Thymus (tissue), 11 donors: ENCODE data around the gene APOBEC3B. TPM values are rescaled to one million over a fixed set of nuclear protein-coding genes. Genes with fewer than 3 reads are reported as not detected.
"Not testable (repeated sequence)": the region's sequence is repeated elsewhere in the genome, so short reads cannot be mapped to it uniquely, and the experiment has no call there.

Experiments used
- DNase-seq, 9 donors: peaks; one replicate each; pipeline ENCODE4 v3.0.0-alpha.2; 2013; ENCODE audit warnings: low spot score in 9 of 9, low read depth in 6 of 9, missing footprints in 1 of 9
- H3K27ac ChIP-seq, 2 donors: one replicate each; pipeline ENCODE4 v1.5.1; 2013; ENCODE audit warnings: control low read depth in 1 of 2, low read depth in 1 of 2, low read length in 1 of 2, mild to moderate bottlenecking in 1 of 2, moderate library complexity in 1 of 2
- H3K27me3 ChIP-seq, 2 donors: one replicate each; pipeline ENCODE4 v1.5.1; 2013; ENCODE audit warnings: low read length in 1 of 2; ENCODE audit not compliant: control insufficient read depth in 2 of 2, insufficient read depth in 1 of 2
- H3K36me3 ChIP-seq, 2 donors: one replicate each; pipeline ENCODE4 v1.5.1; 2013; ENCODE audit warnings: low read length in 1 of 2, mild to moderate bottlenecking in 1 of 2, moderate library complexity in 1 of 2; ENCODE audit not compliant: control insufficient read depth in 2 of 2, insufficient read depth in 2 of 2
- H3K4me1 ChIP-seq, 2 donors: one replicate each; pipeline ENCODE4 v1.5.1; 2013; ENCODE audit warnings: low read length in 2 of 2; ENCODE audit not compliant: control insufficient read depth in 2 of 2, insufficient read depth in 2 of 2
- H3K4me3 ChIP-seq, 2 donors: one replicate each; pipeline ENCODE4 v1.5.1; 2013; ENCODE audit warnings: low read length in 2 of 2, control low read depth in 1 of 2, mild to moderate bottlenecking in 1 of 2
- H3K9me3 ChIP-seq, 2 donors: one replicate each; pipeline ENCODE4 v1.5.1; 2013; ENCODE audit warnings: low read length in 1 of 2, mild to moderate bottlenecking in 1 of 2; ENCODE audit not compliant: control insufficient read depth in 2 of 2, insufficient read depth in 1 of 2
- WGBS: extraction: QIAGEN DNeasy Blood & Tissue Kit; methylation state at CpG from one replicate; pipeline ENCODE4 v1.1.7; 2013; 5-methylcytosine and 5-hydroxymethylcytosine counted together
- polyA plus RNA-seq: library from polyadenylated mRNA; stranded (reverse); fragments of 200-250 nt; gene quantifications from one replicate; pipeline ENCODE4 v1.2.3, GENCODE V29; 2013
- total RNA-seq: library from RNA; stranded (reverse); fragments of 120-200 nt; gene quantifications from one replicate; pipeline ENCODE4 v1.2.4, GENCODE V29; 2013
- donor health status: healthy.

The APOBEC3B gene
- total and polyA plus RNA-seq, 2 donors, result 6.8 to 9.2 TPM

DNA sequence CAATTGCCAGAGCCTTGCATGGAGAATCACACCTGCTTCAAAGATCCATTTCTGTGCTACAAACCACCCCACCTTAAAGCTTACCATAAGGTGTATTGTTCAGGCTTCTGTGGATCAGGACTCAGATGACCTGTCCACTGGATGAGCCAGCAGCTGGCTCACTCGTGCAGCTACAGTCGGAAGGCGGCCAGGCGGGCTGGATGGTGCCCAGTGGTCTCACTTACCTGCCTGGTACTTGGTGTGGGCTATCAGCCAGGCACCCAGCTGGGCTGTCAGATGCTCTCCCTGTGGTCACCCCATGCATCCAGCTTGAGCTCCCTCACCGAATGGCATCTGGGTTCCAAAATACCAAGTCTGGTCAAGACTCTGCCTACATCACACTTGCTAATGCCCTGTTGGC, 10.9 kb upstream of the APOBEC3B start:
- H3K4me3 ChIP-seq, result no peak overlapping the region
- H3K27me3 ChIP-seq, result peaks cover 0 to 9% of the 10 kb centered on the region in 2 donors
- no peak for DNase-seq
- no peaks in the 10 kb centered on the region for H3K9me3 ChIP-seq
- H3K4me1 ChIP-seq, result no peaks in the 10 kb centered on the region
- WGBS, result 91% methylated on average over 5 of the region's 5 CpGs
- H3K36me3 ChIP-seq, result no peaks in the 10 kb centered on the region
- H3K27ac ChIP-seq, result no peak overlapping the region

DNA sequence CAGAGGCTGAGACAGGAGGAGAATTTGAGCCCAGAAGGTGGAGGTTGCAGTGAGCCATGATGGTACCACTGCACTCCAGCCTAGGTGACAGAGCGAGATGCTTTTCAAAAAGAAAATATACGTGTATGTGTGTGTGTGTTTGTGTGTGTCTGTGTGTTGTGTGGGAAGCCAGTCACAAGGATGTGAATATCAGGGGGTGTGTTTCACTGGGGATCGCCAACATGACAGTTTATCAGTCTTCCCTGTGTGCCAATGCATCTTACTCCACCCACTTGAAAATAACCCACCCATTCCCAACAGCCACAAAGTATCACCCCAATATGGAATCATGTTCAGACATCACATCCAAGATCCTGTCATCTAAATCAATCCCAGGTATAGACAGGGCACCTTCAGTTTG, 10.4 kb upstream of the APOBEC3B start:
- no peaks in the 10 kb centered on the region for H3K36me3 ChIP-seq
- H3K4me1 ChIP-seq, result no peaks in the 10 kb centered on the region
- peaks cover 0 to 9% of the 10 kb centered on the region in 2 donors for H3K27me3 ChIP-seq
- 98% methylated on average over 3 of the region's 3 CpGs for WGBS
- H3K9me3 ChIP-seq, result no peaks in the 10 kb centered on the region
- H3K4me3 ChIP-seq, result no peak overlapping the region
- no peak for DNase-seq
- no peak overlapping the region for H3K27ac ChIP-seq

DNA sequence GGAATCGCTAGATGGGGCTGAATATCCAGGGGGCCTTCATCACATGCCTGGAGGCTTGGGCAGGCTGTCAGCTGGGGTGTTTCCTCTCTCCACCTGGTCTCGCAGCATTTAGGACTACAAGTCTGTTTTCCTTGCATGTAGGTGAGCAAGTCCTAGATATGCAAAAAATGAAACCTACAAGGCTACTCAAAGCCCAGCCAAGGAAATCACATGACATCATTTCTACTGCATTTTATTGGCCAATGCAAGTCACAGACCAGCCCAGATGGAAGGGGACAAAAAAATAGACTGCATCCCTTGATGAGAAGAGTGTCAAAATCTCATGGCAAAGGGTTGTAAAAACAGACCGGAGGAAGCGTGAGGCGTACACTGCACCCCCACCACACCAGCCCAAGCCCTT, 9.6 kb upstream of the APOBEC3B start:
- Histone ChIP-seq H3K9me3 (peaks cover 0 to 1% of the 10 kb centered on the region in 2 donors), H3K27me3 (peaks cover 0 to 9% of the 10 kb centered on the region in 2 donors), H3K4me3 (no peak overlapping the region), H3K36me3 (no peaks in the 10 kb centered on the region), H3K27ac (no peak overlapping the region), H3K4me1 (no peaks in the 10 kb centered on the region)
- WGBS, result 91% methylated on average over 5 of the region's 5 CpGs
- no peak for DNase-seq

DNA sequence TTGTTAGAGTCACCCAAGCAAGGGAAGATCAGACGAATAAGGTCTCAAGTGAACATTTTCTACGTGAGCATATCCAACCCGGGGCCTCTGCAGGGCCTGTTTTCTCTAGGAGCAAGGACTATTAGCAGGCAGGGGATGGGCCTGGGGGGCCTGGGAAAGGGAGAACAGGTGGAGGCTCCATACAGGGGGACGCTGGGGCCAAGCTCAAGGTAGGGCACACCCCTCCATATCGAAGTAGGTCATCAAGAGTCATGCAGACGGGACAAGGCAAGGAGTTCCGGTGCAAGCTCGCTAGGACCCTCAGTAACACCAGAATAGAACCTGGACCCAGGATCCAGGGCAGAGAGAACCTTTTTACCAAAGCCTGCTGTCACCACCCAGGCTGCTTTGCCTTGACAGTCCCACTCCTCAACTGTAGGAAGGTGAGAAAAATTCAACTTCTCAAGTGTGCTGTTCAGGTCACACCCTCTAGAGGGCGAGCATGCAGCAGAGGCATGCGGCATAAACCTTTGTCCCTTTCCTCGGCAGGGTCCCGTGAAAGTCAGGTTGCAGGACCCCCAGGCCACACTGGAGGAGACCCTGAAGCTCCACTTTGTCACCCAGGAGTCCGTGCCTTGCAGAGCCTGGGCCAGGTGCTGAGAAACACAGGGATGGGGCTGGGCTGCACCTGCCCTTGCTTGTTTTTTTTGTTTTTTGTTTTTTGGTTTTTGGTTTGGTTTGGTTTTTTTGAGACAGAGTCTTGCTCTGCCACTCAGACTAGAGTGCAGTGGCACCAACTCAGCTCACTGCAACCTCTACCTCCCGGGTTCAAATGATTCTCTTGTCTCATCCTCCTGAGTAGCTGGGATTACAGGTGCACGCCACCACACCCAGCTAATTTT, 8.6 kb upstream of the APOBEC3B start:
- Histone ChIP-seq H3K36me3 (no peaks in the 10 kb centered on the region), H3K27me3 (peaks cover 0 to 9% of the 10 kb centered on the region in 2 donors), H3K9me3 (peaks cover 0 to 4% of the 10 kb centered on the region in 2 donors), H3K4me1 (no peaks in the 10 kb centered on the region), H3K4me3 (no peak overlapping the region), H3K27ac (no peak overlapping the region)
- peak in 3 of 9 donors; percentile 20 to 73 (median 47) for DNase-seq
- 50% methylated on average over 15 of the region's 15 CpGs for WGBS

DNA sequence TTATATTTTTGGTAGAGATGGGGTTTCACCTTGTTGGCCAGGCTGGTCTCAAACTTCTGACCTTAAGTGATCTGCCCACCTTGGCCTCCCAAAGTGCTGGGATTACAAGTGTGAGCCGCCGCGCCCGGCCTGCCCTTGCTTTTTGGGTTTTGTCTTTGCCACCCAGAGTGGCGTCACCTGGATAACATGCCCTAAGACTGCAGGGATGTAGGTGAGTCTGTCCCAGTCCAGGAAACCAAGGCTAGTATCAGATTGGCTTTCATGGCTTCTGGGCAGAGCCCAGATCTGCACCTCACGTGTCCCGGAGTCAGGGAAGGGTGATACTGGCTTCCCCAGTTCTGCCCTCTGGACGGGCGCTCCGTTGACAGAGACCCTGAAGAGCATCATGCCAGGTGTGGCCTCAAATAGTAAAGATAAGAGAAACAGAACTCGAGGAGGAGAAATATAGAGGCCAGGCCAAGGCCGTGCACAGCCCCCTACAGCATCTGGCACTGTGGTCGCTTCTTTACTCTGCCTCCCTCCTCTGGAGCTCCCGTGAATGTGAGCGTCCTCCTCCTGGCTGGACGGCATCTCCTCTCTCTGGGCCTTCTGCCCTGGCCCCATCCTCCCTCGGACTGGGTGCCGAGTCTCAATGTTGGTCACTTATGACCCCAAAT, 7.8 kb upstream of the APOBEC3B start:
- 97% methylated on average over 18 of the region's 18 CpGs for WGBS
- Histone ChIP-seq H3K4me1 (no peaks in the 10 kb centered on the region), H3K9me3 (peaks cover 0 to 4% of the 10 kb centered on the region in 2 donors)

DNA sequence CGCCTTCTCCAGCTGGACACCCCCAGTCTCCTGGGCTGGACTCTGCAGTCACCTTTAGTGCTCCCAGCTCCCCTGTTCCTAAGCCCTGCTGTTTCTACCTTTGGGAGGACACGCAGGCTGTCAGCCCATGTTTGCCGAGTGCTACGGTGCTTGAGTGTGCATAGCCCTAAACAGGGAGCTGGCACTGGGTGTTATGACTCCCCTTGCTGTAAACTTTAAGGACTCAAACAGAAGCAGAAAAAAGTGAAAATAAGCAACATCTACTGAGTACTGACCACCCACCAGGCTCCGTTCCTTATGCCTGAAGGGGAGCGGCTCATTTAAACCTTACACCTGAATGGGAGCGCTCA, 7.3 kb upstream of the APOBEC3B start:
- no peak overlapping the region for H3K27ac ChIP-seq
- WGBS, result 98% methylated on average over 7 of the region's 7 CpGs
- peaks cover 0 to 4% of the 10 kb centered on the region in 2 donors for H3K9me3 ChIP-seq
- H3K36me3 ChIP-seq, result no peaks in the 10 kb centered on the region
- peaks cover 0 to 9% of the 10 kb centered on the region in 2 donors for H3K27me3 ChIP-seq
- H3K4me1 ChIP-seq, result no peaks in the 10 kb centered on the region
- H3K4me3 ChIP-seq, result no peak overlapping the region
- DNase-seq, result no peak

More for the DNA sequence above, 7.8 kb upstream of the APOBEC3B start:
- H3K36me3 ChIP-seq, result no peaks in the 10 kb centered on the region
- H3K27ac ChIP-seq, result no peak overlapping the region
- no peak for DNase-seq
- no peak overlapping the region for H3K4me3 ChIP-seq
- peaks cover 0 to 9% of the 10 kb centered on the region in 2 donors for H3K27me3 ChIP-seq

DNA sequence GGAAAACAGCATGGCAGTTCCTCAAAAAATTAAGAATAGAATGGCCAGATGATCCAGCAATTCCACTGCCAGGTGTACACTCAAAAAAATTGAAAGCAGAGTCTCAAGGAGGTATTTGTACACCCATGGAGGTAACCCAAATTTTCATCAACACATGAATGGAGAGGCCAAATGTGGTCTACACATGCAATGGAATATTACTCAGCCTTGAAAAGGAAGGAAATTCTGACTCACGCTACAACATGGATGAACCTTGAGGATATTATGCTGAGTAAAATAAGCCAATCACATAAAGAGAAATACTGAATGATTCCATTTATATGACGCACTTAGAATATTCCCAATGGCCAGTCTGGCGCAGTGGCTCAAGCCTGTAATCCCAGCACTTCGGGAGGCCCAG, 4.9 kb upstream of the APOBEC3B start:
- DNase-seq, H3K27ac ChIP-seq, H3K36me3 ChIP-seq, H3K27me3 ChIP-seq, H3K4me3 ChIP-seq, H3K9me3 ChIP-seq: not testable (repeated sequence)
- 86% methylated on average over 4 of the region's 4 CpGs for WGBS
- peaks cover 0 to 13% of the 10 kb centered on the region in 2 donors for H3K4me1 ChIP-seq

DNA sequence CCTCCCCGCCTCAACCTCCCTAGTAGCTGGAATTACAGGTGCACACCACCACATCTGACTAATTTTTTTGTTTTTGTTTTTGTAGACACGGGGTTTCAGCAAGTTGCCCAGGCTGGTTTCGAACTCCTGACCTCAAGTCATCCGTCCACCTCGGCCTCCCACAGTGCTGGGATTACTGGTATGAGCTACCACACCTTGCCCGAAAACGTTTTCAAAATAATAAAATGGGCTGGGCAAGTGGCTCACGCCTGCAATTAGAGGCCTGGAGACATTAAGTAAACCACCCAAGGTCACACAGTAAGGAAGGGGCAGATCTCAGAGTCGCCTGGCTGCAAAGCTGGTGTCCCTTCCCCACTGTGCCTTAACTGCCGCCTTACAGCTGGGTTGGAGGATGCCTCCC, 1.6 kb upstream of the APOBEC3B start:
- peaks cover 0 to 20% of the 10 kb centered on the region in 2 donors for H3K4me1 ChIP-seq
- H3K9me3 ChIP-seq, result peaks cover 0 to 17% of the 10 kb centered on the region in 2 donors
- not testable (repeated sequence) for H3K27ac ChIP-seq, DNase-seq, H3K36me3 ChIP-seq, H3K4me3 ChIP-seq, H3K27me3 ChIP-seq
- 86% methylated on average over 10 of the region's 10 CpGs for WGBS
